AML-193 (cell line): ENCODE data around the gene TRIB2.

ENCODE experiments used
- DNase-seq, 2 experiments: peaks; one replicate each; lab custom pipeline; 2025; lab: John Stamatoyannopoulos, UW

TRIB2 gene

GRCh38 chr2:12778811-12779579 lies 62.3 kb downstream of the TRIB2 start:
- no peak for DNase-seq

- no peak for DNase-seq
Measured at GRCh38 chr2:12781329-12781728, 64.6 kb downstream of the TRIB2 start.

DNA sequence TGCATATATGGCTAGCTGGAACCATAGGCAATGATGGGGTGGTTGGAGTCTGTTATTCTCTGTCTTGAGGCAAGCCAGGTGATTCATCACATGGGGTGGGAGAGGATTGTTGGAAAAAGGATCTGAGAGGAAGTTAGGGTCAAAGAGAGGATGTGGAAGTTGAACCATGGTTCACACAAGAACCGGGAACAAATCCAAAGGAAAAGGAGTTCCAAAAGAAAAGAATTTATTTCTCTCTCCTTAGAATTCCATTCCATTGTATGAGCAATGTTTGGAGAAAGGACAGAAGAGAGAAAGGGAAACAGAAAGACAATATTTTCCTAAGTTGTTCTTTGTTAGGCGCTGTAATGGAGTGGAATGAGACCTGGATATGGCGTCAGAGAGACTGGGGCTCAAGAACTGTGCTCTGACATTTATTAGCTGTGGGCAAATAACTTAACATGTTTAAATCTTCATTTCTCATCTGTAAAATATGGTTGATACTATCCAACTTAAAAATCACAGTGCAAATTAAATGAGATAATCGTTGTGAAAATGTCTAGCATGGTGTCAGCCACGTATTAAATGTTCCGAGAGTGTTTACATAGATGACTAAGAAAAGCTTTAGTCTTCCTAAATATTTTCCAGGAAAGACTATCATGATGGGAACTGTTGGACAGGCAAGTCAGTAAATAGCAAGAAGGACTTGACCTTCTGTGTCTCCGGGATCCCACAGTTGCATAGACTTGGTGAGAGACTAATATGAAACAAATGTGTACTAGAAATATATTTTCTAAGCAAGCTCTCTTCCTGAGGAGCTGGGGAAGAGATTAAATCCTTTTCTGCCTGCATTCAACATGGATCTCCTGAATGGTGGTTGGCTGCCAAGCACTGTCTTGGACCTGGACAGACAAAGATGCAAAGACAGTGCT lies 71.4 kb downstream of the TRIB2 start:
- no peak for DNase-seq

DNA sequence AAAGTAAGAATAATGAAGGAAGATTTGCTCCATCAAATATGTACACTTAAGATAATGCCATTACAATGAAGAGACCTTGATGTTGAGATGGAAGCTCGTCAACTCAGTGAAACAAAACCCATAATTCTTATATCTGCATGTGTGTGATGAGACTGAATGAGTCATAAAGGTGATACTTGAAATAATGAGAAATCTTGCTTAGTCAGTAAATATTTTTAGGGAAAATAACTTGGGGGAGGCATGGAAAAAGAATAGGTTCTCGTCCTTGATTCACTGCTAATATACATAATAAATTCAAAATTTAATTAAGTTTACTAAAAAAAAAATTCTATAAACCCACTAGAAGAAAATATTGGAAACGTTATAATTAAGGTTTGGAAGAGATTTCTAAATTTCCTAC lies 75.2 kb downstream of the TRIB2 start:
- no peak for DNase-seq
